H1 (cell line): ENCODE data around the gene SERHL2. TPM values are rescaled to one million over a fixed set of nuclear protein-coding genes. Genes with fewer than 3 reads are reported as not detected.

Experiments used
- BACH1 ChIP-seq: IDR thresholded peaks from 2 replicates; pipeline ENCODE4 v1.6.1; 2012; ENCODE audit warnings: low read length, improper control_type of control experiment
- TEAD4 ChIP-seq: IDR thresholded peaks from 2 replicates; pipeline ENCODE4 v1.6.1; 2012; ENCODE audit warnings: low read depth, low read length, inconsistent platforms, mixed read lengths
- polyA plus RNA-seq, 7 experiments: library from polyadenylated mRNA; depleted of rRNA in 3 of 7; stranded (reverse) in 5 of 7; unstranded in 2 of 7; fragments of >200 nt in 5 of 7; fragments of 200-250 nt in 2 of 7; gene quantifications; 1 replicate in 5 of 7; 2 replicates in 1 of 7; 4 replicates in 1 of 7; pipeline versions ENCODE4 v1.2.1 to v1.2.3, GENCODE V29; 2011 to 2013; ENCODE audit warnings: missing spikeins in 2 of 7, mixed read lengths in 2 of 7
- total RNA-seq: library from RNA; stranded (reverse); fragmentation: NEBNext Ultra II Directional; extraction: Animal tissue kit (Norgen Biotek cat#: 25700); gene quantifications from 2 replicates; pipeline ENCODE4 v1.2.1, GENCODE V29; 2021

SERHL2 gene
- total and polyA plus RNA-seq, 2 of the 8 experiments (the other 6 are each of a cell fraction or from before 2014, with no cell fraction given): 0.91 TPM; not detected in 1

GRCh38 chr22:42596336-42596735, 42.6 kb downstream of the SERHL2 start (continued):
- TF ChIP-seq TEAD4 (no peak), BACH1 (no peak)
